Measurements from ENCODE around the gene DISC1. TPM values are rescaled to one million over a fixed set of nuclear protein-coding genes. Genes with fewer than 3 reads are reported as not detected.
A peak's percentile ranks its signal among the peaks of the same experiment; 100 is the strongest.

The DISC1 gene
- total RNA-seq, 1 experiment from 2014 or later: 3.3 TPM

- H3K9me3 ChIP-seq (replicated peaks): no peaks in the 10 kb centered on the region; the same call in 1 of the 2 replicates
- no peak for DNase-seq (ENCODE audit: low read depth in 1 of 2, low spot score in 2 of 2)
- H3K27me3 ChIP-seq (replicated peaks): no peaks in the 10 kb centered on the region
- H3K4me1 ChIP-seq (replicated peaks): no peaks in the 10 kb centered on the region; the same call in 1 of the 2 replicates
- H3K27ac ChIP-seq: no peak overlapping the region
- no peak overlapping the region for H3K4me3 ChIP-seq
- H3K36me3 ChIP-seq: no peaks in the 10 kb centered on the region
Measured at GRCh38 chr1:231694075-231694431, 67.5 kb downstream of the DISC1 start.

GRCh38 chr1:231694465-231695077 is 68.0 kb downstream of the DISC1 start:
- DNase-seq (ENCODE audit: low read depth in 1 of 2, low spot score in 2 of 2): no peak
- Histone ChIP-seq H3K9me3 (replicated peaks) (no peaks in the 10 kb centered on the region; the same call in 1 of the 2 replicates), H3K4me1 (replicated peaks) (no peaks in the 10 kb centered on the region; the same call in 1 of the 2 replicates), H3K27me3 (replicated peaks) (no peaks in the 10 kb centered on the region), H3K27ac (no peak overlapping the region), H3K4me3 (no peak overlapping the region), H3K36me3 (no peaks in the 10 kb centered on the region)

- Histone ChIP-seq H3K4me3 (no peak overlapping the region), H3K27ac (no peak overlapping the region)
- no peak for DNase-seq (ENCODE audit: low read depth in 1 of 2, low spot score in 2 of 2)
Measured at GRCh38 chr1:231695439-231696255, 69.1 kb downstream of the DISC1 start.

GRCh38 chr1:231699784-231700183 is 73.2 kb downstream of the DISC1 start:
- Histone ChIP-seq H3K36me3 (no peaks in the 10 kb centered on the region), H3K9me3 (replicated peaks) (no peaks in the 10 kb centered on the region; the same call in 1 of the 2 replicates), H3K27ac (no peak overlapping the region), H3K4me3 (no peak overlapping the region), H3K27me3 (replicated peaks) (no peaks in the 10 kb centered on the region), H3K4me1 (replicated peaks) (peaks cover 8% of the 10 kb centered on the region; the same call in 1 of the 2 replicates)
- no peak for DNase-seq (ENCODE audit: low read depth in 1 of 2, low spot score in 2 of 2)

More at GRCh38 chr1:231695439-231696255, 69.1 kb downstream of the DISC1 start:
- H3K4me1 ChIP-seq (replicated peaks): no peaks in the 10 kb centered on the region; the same call in 1 of the 2 replicates
- H3K36me3 ChIP-seq: no peaks in the 10 kb centered on the region
- H3K9me3 ChIP-seq (replicated peaks): no peaks in the 10 kb centered on the region; the same call in 1 of the 2 replicates
- no peaks in the 10 kb centered on the region for H3K27me3 ChIP-seq (replicated peaks)

GRCh38 chr1:231701306-231701705 is 74.7 kb downstream of the DISC1 start:
- no peak for DNase-seq (ENCODE audit: low read depth in 1 of 2, low spot score in 2 of 2)
- Histone ChIP-seq H3K27ac (no peak overlapping the region), H3K4me3 (no peak overlapping the region), H3K9me3 (replicated peaks) (no peaks in the 10 kb centered on the region; the same call in 1 of the 2 replicates), H3K27me3 (replicated peaks) (no peaks in the 10 kb centered on the region), H3K36me3 (no peaks in the 10 kb centered on the region), H3K4me1 (replicated peaks) (peaks cover 8% of the 10 kb centered on the region; the same call in 1 of the 2 replicates)

- no peaks in the 10 kb centered on the region for H3K9me3 ChIP-seq (replicated peaks)
- H3K27ac ChIP-seq: no peak overlapping the region
- H3K36me3 ChIP-seq: no peaks in the 10 kb centered on the region
- H3K4me1 ChIP-seq (replicated peaks): peaks cover 8% of the 10 kb centered on the region; the same call in 1 of the 2 replicates
- no peak for DNase-seq (ENCODE audit: low read depth in 1 of 2, low spot score in 2 of 2)
- H3K4me3 ChIP-seq: no peak overlapping the region
- no peaks in the 10 kb centered on the region for H3K27me3 ChIP-seq (replicated peaks)
Measured at GRCh38 chr1:231702331-231702730, 75.7 kb downstream of the DISC1 start.

- Histone ChIP-seq H3K9me3 (replicated peaks) (no peaks in the 10 kb centered on the region), H3K27me3 (replicated peaks) (no peaks in the 10 kb centered on the region), H3K4me1 (replicated peaks) (peaks cover 8% of the 10 kb centered on the region; the same call in 1 of the 2 replicates), H3K27ac (no peak overlapping the region), H3K36me3 (no peaks in the 10 kb centered on the region), H3K4me3 (no peak overlapping the region)
- DNase-seq (ENCODE audit: low read depth in 1 of 2, low spot score in 2 of 2): peak in 1 of 2 experiments; percentile 9
Measured at GRCh38 chr1:231702804-231703203, 76.2 kb downstream of the DISC1 start.

- Histone ChIP-seq H3K27me3 (replicated peaks) (no peaks in the 10 kb centered on the region), H3K4me3 (no peak overlapping the region), H3K27ac (no peak overlapping the region), H3K36me3 (no peaks in the 10 kb centered on the region), H3K9me3 (replicated peaks) (no peaks in the 10 kb centered on the region), H3K4me1 (replicated peaks) (peaks cover 8% of the 10 kb centered on the region; the same call in 1 of the 2 replicates)
- no peak for DNase-seq (ENCODE audit: low read depth in 1 of 2, low spot score in 2 of 2)
Measured at GRCh38 chr1:231705806-231706760, 79.5 kb downstream of the DISC1 start.

GRCh38 chr1:231706934-231707333 is 80.3 kb downstream of the DISC1 start:
- Histone ChIP-seq H3K36me3 (no peaks in the 10 kb centered on the region), H3K4me1 (replicated peaks) (peaks cover 8% of the 10 kb centered on the region; the same call in 1 of the 2 replicates), H3K27me3 (replicated peaks) (no peaks in the 10 kb centered on the region), H3K27ac (no peak overlapping the region), H3K4me3 (no peak overlapping the region), H3K9me3 (replicated peaks) (no peaks in the 10 kb centered on the region)
- DNase-seq (ENCODE audit: low read depth in 1 of 2, low spot score in 2 of 2): no peak

GRCh38 chr1:231707407-231707806 is 80.8 kb downstream of the DISC1 start:
- DNase-seq (ENCODE audit: low read depth in 1 of 2, low spot score in 2 of 2): no peak
- peaks cover 8% of the 10 kb centered on the region; the same call in 1 of the 2 replicates for H3K4me1 ChIP-seq (replicated peaks)
- H3K4me3 ChIP-seq: no peak overlapping the region
- no peak overlapping the region for H3K27ac ChIP-seq
- no peaks in the 10 kb centered on the region for H3K27me3 ChIP-seq (replicated peaks)
- no peaks in the 10 kb centered on the region for H3K36me3 ChIP-seq
- no peaks in the 10 kb centered on the region for H3K9me3 ChIP-seq (replicated peaks)

GRCh38 chr1:231708394-231708793 is 81.8 kb downstream of the DISC1 start:
- Histone ChIP-seq H3K27ac (no peak overlapping the region), H3K4me3 (no peak overlapping the region), H3K27me3 (replicated peaks) (no peaks in the 10 kb centered on the region), H3K9me3 (replicated peaks) (no peaks in the 10 kb centered on the region), H3K4me1 (replicated peaks) (no peaks in the 10 kb centered on the region), H3K36me3 (no peaks in the 10 kb centered on the region)
- DNase-seq (ENCODE audit: low read depth in 1 of 2, low spot score in 2 of 2): no peak

- Histone ChIP-seq H3K4me1 (replicated peaks) (no peaks in the 10 kb centered on the region), H3K27me3 (replicated peaks) (no peaks in the 10 kb centered on the region), H3K27ac (no peak overlapping the region), H3K36me3 (no peaks in the 10 kb centered on the region), H3K9me3 (replicated peaks) (no peaks in the 10 kb centered on the region), H3K4me3 (no peak overlapping the region)
- no peak for DNase-seq (ENCODE audit: low read depth in 1 of 2, low spot score in 2 of 2)
Measured at GRCh38 chr1:231714440-231714839, 87.8 kb downstream of the DISC1 start.
